HFF-Myc (cell line): ENCODE results near the gene DCTN4.

Experiments used
- DNase-seq: peaks from one replicate; pipeline ENCODE4 v3.0.0-alpha.2; 2011; ENCODE audit warnings: low read depth; ENCODE audit errors: extremely low read depth
- H3K4me3 ChIP-seq: replicated peaks from 2 replicates; pipeline ENCODE4 v1.5.1; 2011; ENCODE audit warnings: low read depth, mild to moderate bottlenecking, control low read depth, low read length
- CTCF ChIP-seq: IDR thresholded peaks from 2 replicates; pipeline ENCODE4 v1.5.1; 2012; ENCODE audit warnings: mild to moderate bottlenecking, low read depth, low read length, control low read depth; ENCODE audit errors: missing control alignments

The DCTN4 gene

DNA sequence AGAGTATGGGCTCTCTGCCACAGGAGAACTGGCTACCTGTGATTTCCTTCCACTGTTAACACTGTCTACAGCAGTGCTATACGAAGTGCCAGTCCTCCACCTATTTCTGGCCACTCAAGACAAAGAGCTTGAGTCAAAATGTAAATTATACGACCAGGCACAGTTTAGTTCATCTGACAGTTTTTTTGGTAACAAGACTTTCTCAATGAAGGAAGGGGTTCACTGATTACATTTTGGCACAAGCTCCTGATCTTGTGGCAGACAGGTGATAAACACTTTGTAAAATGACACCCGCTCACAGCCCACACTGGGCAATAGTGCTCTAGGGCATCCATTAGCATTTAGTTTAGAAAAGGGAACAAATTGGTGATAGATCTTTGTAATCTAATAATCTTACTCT, 66.5 kb downstream of the DCTN4 start:
- no peak for DNase-seq

GRCh38 chr5:150690760-150691159, 68.1 kb downstream of the DCTN4 start:
- no peak overlapping the region for H3K4me3 ChIP-seq
- no peak for TF ChIP-seq CTCF
- no peak for DNase-seq

More for the DNA sequence above, 66.5 kb downstream of the DCTN4 start:
- no peak for TF ChIP-seq CTCF
- H3K4me3 ChIP-seq = no peak overlapping the region

DNA sequence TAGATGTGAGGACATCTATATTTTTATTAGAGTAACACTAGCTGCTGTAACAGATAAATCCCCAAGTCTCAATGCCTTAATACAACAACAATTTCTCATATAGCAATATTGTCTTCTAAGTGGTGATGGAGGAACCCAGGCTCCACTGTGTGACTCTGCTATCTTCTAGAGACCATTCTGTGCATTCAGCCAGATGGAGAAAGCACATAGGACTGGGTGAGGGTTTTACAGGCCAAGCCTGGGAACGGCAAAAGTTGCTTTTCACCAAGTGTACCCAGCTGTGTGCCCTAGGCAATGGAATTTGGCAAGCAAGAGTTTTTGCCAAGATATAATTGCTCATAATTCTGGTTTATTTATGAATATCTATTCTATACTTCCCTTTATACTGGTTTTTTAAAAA, 69.7 kb downstream of the DCTN4 start:
- no peak overlapping the region for H3K4me3 ChIP-seq
- DNase-seq = no peak
- no peak for TF ChIP-seq CTCF

DNA sequence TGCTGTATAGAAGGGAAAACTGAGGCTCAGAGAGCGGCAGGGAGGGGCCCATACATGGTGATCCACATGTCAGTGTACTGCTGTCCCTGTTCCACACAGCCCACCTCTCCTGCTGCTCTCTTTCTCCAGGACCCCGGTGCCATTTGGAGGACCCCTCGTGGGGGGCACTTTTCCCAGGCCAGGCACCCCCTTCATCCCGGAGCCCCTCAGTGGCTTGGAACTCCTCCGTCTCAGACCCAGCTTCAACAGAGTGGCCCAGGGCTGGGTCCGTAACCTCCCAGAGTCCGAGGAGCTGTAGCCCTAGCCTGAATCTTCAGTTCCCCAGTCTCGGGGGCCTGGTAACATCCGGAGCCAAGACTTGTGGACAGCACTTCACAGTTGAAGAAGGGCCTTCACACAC, 82.2 kb downstream of the DCTN4 start:
- TF ChIP-seq CTCF = no peak
- no peak for DNase-seq
- no peak overlapping the region for H3K4me3 ChIP-seq

DNA sequence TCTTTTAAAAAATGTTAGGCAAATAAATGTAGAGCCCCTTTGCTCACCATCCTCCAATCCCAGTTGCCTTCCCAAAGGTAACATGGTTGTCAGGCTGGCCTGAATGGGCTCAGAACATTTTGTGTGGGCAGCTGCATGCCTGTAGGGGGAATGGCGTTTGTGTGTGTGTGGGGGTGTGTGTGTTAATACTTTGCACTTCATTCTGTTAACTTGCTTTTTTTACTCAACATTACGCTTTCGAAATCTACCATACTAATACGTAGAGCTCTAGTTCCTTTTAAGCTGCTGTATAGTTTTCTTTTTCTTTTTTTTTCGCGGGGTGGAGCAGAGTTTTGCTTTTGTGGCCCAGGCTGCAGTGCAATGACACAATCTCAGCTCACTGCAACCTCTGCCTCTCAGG, 83.7 kb downstream of the DCTN4 start:
- no peak for DNase-seq
- TF ChIP-seq CTCF = no peak
- no peak overlapping the region for H3K4me3 ChIP-seq

GRCh38 chr5:150674341-150674821, 84.4 kb downstream of the DCTN4 start:
- no peak for DNase-seq
- H3K4me3 ChIP-seq = no peak overlapping the region
- TF ChIP-seq CTCF = no peak

DNA sequence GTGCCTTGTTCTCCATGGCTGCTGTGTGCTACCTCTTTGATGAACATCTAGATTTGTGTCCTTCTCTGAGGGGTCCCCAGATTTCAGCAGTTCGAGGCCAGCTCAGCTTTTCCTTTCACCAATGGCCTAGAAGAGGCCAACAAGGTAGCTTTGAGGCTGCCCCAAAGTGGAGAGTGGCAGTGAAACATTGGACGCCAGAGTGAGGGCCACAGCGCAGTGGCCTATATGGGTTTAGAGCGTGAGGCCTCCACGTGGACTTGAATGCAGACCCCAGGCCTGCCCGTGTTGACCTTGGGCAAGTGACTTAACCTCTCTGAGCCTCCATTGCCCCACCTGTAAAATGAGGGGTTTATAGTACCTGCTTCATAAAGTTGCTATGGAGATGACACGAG, 85.9 kb downstream of the DCTN4 start:
- TF ChIP-seq CTCF = no peak
- peak overlapping the region; percentile 46 for H3K4me3 ChIP-seq
- DNase-seq = no peak
